Aorta (tissue), 5 donors: ENCODE results near the gene TRERF1. TPM values are rescaled to one million over a fixed set of nuclear protein-coding genes. Genes with fewer than 3 reads are reported as not detected.

Source experiments
- ATAC-seq: fragments of 200-7000 bp; cut with Tn5 transposase; one replicate; pipeline ENCODE4 v1.9.1; 2022; ENCODE audit warnings: moderate library complexity; ENCODE audit not compliant: low FRiP score
- DNase-seq, 2 donors: peaks; one replicate each; pipeline ENCODE4 v3.0.0-alpha.2; 2020
- H3K27ac ChIP-seq, 2 donors: one replicate each; pipeline ENCODE4 v1.5.1; 2013; ENCODE audit warnings: low read length in 2 of 2, mild to moderate bottlenecking in 2 of 2, moderate library complexity in 2 of 2, control low read depth in 1 of 2, inconsistent platforms in 1 of 2, low read depth in 1 of 2
- H3K27me3 ChIP-seq, 2 donors: one replicate each; pipeline ENCODE4 v1.6.1; 2013; ENCODE audit warnings: control low read depth in 1 of 2, low read length in 1 of 2, mild to moderate bottlenecking in 1 of 2, moderate library complexity in 1 of 2; ENCODE audit not compliant: insufficient read depth in 2 of 2, control insufficient read depth in 1 of 2
- H3K36me3 ChIP-seq, 2 donors: one replicate each; pipeline ENCODE4 v1.6.1; 2013; ENCODE audit warnings: control low read depth in 1 of 2, low read length in 1 of 2, mild to moderate bottlenecking in 1 of 2; ENCODE audit not compliant: insufficient read depth in 2 of 2, control insufficient read depth in 1 of 2
- H3K4me1 ChIP-seq, 2 donors: one replicate each; pipeline ENCODE4 v1.6.1; 2013; ENCODE audit warnings: low read length in 2 of 2, control low read depth in 1 of 2, mild to moderate bottlenecking in 1 of 2, moderate library complexity in 1 of 2; ENCODE audit not compliant: insufficient read depth in 2 of 2, control insufficient read depth in 1 of 2
- H3K4me3 ChIP-seq, 2 donors: one replicate each; pipeline ENCODE4 v1.5.1; 2013; ENCODE audit warnings: low read length in 2 of 2, control low read depth in 1 of 2, mild to moderate bottlenecking in 1 of 2
- H3K9me3 ChIP-seq: one replicate; pipeline ENCODE4 v1.6.1; 2013; ENCODE audit warnings: mild to moderate bottlenecking, low read length; ENCODE audit not compliant: control insufficient read depth
- WGBS, 2 donors: extraction: QIAGEN DNeasy Blood & Tissue Kit; methylation state at CpG; one replicate each; pipeline ENCODE4 v1.1.7; 2013; 5-methylcytosine and 5-hydroxymethylcytosine counted together
- intact Hi-C, 2 donors: fragments of 100-400 bp; cut with DNase I; formaldehyde crosslinking; loops; one replicate each; pipeline versions ENCODE4 v1.14.2 to v1.15.0; 2022
- polyA plus RNA-seq, 2 donors: library from polyadenylated mRNA; stranded (reverse); fragments of 200-250 nt; gene quantifications; one replicate each; pipeline ENCODE4 v1.2.3, GENCODE V29; 2013
- total RNA-seq, 2 donors: library from RNA; stranded (reverse); fragmentation: NEBNext Ultra II Directional; extraction: Animal tissue kit (Norgen Biotek cat#: 25700); gene quantifications; one replicate each; pipeline ENCODE4 v1.2.1, GENCODE V29; 2021
- donor health status: healthy with polysubstance abuse.
- donor health status: Bipolar disorder and iron deficiency.
- donor health status: DM: no; HTN: no; CAD: no.
- donor health status: DM: no; HTN: no; CAD: no.
- donor health status: DM: yes; HTN: yes; CAD: no.

TRERF1 gene
- total and polyA plus RNA-seq, 4 donors: 0.50 to 9.5 (median 2.2) TPM

DNA sequence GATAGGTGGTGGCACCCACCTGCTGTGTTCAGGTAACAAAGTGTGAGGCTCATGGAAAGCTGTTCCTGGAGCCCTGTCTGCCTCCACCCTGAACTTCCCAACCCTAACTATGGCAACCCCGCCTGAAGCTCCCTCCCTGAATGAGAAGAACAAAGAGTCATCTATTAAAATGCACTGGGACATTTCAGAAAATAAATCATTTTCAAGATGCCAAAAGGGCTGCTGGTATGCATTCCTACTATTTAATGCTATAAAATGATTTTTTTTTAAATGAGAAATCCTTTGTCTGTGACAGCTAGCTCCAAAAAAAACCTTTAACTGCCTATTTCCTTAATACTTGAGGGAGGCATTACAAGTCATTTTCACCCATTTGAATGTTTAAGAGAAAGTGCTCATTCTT lies 149.7 kb downstream of the TRERF1 start:
- H3K9me3 ChIP-seq: no peaks in the 10 kb centered on the region
- no peaks in the 10 kb centered on the region for H3K27me3 ChIP-seq
- intact Hi-C loops: no loop called here
- H3K36me3 ChIP-seq: no peaks in the 10 kb centered on the region
- DNase-seq (no peak), ATAC-seq (no peak)
- no peaks in the 10 kb centered on the region for H3K4me1 ChIP-seq
- H3K4me3 ChIP-seq: no peak overlapping the region
- no peak overlapping the region for H3K27ac ChIP-seq
- 78 to 86% methylated on average over 1 of the region's 1 CpG for WGBS, 2 donors

DNA sequence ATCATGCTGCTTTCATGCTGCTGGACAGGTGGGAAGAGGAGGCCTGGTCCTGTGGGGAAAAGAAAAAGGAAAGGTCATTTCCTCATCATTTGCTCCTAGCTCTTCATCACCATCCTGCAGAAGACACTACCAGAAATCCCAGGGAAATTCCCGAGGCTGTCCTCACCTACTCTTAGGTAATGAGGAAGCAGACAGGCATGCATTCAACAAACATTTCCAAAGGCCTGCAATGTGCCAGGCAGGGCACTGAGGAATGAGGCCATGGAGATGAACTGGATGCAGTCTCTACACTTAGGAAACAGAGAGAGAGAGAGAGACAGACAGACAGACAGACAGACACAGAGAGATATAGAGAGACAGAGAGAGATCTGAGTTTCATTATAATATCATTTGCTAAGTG lies 151.0 kb downstream of the TRERF1 start:
- Histone ChIP-seq H3K4me1 (no peaks in the 10 kb centered on the region), H3K27me3 (no peaks in the 10 kb centered on the region), H3K9me3 (no peaks in the 10 kb centered on the region), H3K27ac (no peak overlapping the region), H3K4me3 (no peak overlapping the region), H3K36me3 (no peaks in the 10 kb centered on the region)
- ATAC-seq (no peak), DNase-seq (no peak)
- WGBS, 2 donors: 86% methylated on average over 1 of the region's 1 CpG
- intact Hi-C loops: no loop called here

DNA sequence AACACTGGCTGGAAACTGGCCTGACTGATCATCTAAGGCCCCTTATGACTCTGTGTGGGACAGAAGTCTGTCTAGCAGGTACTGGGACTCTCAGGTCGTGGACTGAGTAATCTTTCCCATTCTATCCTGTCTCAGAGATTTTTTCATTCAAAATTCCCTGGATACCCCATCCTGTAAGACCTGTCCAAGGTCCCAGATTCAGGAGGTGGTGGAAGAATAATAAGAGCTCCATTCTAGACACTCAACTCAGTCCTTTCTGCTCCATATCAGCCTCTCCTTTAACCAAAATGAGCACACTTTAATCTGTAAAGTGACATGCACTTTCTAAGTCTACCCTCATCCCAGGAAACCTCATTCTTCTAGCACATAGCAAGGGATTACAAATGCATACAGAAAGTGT lies 151.5 kb downstream of the TRERF1 start:
- no peak overlapping the region for H3K4me3 ChIP-seq
- H3K4me1 ChIP-seq: no peaks in the 10 kb centered on the region
- 75 to 82% methylated on average over 1 of the region's 1 CpG for WGBS, 2 donors
- intact Hi-C loops: no loop called here
- H3K9me3 ChIP-seq: no peaks in the 10 kb centered on the region
- DNase-seq: no peak
- no peaks in the 10 kb centered on the region for H3K27me3 ChIP-seq
- no peak for ATAC-seq
- no peak overlapping the region for H3K27ac ChIP-seq
- H3K36me3 ChIP-seq: no peaks in the 10 kb centered on the region

DNA sequence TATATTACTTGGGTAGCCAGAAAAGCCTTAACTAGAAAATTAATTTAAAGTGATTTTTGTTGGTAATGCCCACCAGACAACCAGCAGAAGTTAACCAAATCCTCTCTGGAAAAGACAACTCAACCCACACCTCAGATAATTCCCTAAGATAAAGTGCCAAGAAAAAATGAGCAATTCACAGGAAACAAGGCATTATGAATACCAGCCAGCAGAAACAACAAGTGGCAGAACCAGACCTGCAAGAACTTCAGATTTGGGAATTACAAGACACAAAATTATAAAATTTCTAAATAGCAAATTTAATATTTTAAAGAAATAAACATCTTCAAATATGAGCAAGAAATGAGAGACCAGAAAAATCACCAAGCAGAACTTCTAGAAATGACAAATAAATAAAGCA lies 154.1 kb downstream of the TRERF1 start:
- Histone ChIP-seq H3K9me3 (no peaks in the 10 kb centered on the region), H3K36me3 (no peaks in the 10 kb centered on the region), H3K4me3 (no peak overlapping the region), H3K27ac (no peak overlapping the region), H3K4me1 (no peaks in the 10 kb centered on the region), H3K27me3 (no peaks in the 10 kb centered on the region)
- DNase-seq (no peak), ATAC-seq (no peak)
- intact Hi-C loops: no loop called here

DNA sequence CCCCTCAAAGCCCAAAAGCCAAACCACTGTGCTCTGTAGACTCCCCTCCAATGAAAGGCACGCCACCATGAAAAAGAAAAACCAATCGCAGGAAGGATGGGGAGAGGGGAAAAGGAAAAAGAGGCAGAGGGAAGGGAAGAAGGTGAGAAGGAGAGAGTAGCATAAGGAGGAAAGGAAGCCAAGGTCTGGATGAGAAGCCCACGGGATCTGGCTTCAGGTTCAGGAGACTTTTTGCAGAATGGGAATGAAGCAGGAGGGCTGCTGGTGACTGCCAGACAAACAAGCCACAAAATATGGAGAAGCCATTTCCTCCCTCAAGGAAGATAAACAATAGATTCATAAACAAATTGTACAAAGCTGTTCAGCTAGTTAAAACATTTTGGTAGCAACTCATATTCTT lies 155.1 kb downstream of the TRERF1 start:
- Histone ChIP-seq H3K4me1 (no peaks in the 10 kb centered on the region), H3K9me3 (no peaks in the 10 kb centered on the region), H3K27me3 (no peaks in the 10 kb centered on the region), H3K36me3 (no peaks in the 10 kb centered on the region), H3K4me3 (no peak overlapping the region), H3K27ac (no peak overlapping the region)
- no peak for DNase-seq
- no peak for ATAC-seq
- 89 to 91% methylated on average over 3 of the region's 3 CpGs for WGBS, 2 donors
- intact Hi-C loops: no loop called here

DNA sequence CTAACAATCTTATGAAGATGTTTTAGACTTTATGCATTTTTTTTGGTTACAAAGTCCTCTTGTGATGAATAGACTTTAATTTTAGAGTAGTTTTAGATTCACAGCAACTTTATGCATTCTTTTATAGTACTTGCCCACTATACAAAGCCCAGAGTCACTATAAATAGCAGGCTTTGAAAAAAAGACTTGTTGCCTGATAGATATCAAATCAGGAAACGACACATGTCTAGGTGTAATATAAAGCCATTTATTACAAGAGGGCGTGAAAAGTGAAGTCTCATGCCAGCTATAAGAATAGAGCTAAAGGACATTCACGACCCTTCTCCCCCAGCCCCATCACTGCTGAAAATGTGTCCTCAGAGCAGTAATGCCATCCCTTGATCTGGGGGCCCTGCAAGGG lies 156.0 kb downstream of the TRERF1 start:
- intact Hi-C loops: no loop called here

DNA sequence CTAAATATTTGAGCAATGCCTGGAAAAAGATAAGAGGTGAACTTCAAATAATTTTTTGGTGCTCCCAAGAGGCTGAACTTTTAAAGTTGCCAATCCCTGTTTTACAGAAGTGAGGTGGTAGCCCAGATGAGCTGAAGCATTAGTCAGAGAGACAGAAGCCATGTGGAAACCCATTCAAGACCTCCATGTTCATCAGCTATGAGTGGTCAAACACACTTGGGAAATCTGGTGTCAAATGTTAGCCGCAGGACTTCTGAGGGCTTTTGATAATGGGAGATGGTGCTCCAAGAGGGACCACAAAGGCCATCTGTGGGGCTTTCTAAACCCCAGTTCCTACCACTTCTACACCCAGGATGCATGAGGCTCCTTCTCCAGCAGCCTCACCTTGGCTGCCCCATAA lies 156.5 kb downstream of the TRERF1 start:
- no peaks in the 10 kb centered on the region for H3K4me1 ChIP-seq
- DNase-seq (no peak), ATAC-seq (no peak)
- no peaks in the 10 kb centered on the region for H3K9me3 ChIP-seq
- H3K4me3 ChIP-seq: no peak overlapping the region
- H3K27me3 ChIP-seq: no peaks in the 10 kb centered on the region
- 99 to 100% methylated on average over 1 of the region's 1 CpG for WGBS, 2 donors
- no peak overlapping the region for H3K27ac ChIP-seq
- intact Hi-C loops: no loop called here
- H3K36me3 ChIP-seq: no peaks in the 10 kb centered on the region

More for the DNA sequence above, 156.0 kb downstream of the TRERF1 start:
- ATAC-seq (no peak), DNase-seq (no peak)
- Histone ChIP-seq H3K27me3 (no peaks in the 10 kb centered on the region), H3K4me3 (no peak overlapping the region), H3K4me1 (no peaks in the 10 kb centered on the region), H3K9me3 (no peaks in the 10 kb centered on the region), H3K36me3 (no peaks in the 10 kb centered on the region), H3K27ac (no peak overlapping the region)
- 66 to 74% methylated on average over 3 of the region's 3 CpGs for WGBS, 2 donors

DNA sequence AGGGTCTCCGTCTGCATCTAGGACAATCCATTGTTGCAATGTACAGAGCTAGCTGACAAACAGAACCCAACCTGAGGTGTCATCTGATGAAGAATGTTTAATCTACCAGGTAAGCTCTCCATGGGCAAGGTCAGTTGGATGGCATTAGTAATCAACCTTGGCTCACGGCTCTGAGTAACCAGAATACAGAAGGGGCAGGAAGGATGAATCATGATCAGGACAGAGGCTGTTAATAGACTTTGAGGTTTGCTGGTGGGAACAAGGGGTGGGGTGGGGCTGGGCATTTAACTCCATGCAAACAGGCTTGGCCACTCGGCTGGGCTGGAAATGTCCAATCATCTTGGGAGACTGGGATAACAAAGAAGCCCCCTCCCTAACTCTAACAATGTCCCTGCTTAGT lies 157.0 kb downstream of the TRERF1 start:
- Histone ChIP-seq H3K9me3 (no peaks in the 10 kb centered on the region), H3K36me3 (no peaks in the 10 kb centered on the region), H3K4me1 (no peaks in the 10 kb centered on the region), H3K27me3 (no peaks in the 10 kb centered on the region), H3K27ac (no peak overlapping the region), H3K4me3 (no peak overlapping the region)
- 92 to 99% methylated on average over 3 of the region's 3 CpGs for WGBS, 2 donors
- no peak for DNase-seq
- intact Hi-C loops: no loop called here
- ATAC-seq: no peak

DNA sequence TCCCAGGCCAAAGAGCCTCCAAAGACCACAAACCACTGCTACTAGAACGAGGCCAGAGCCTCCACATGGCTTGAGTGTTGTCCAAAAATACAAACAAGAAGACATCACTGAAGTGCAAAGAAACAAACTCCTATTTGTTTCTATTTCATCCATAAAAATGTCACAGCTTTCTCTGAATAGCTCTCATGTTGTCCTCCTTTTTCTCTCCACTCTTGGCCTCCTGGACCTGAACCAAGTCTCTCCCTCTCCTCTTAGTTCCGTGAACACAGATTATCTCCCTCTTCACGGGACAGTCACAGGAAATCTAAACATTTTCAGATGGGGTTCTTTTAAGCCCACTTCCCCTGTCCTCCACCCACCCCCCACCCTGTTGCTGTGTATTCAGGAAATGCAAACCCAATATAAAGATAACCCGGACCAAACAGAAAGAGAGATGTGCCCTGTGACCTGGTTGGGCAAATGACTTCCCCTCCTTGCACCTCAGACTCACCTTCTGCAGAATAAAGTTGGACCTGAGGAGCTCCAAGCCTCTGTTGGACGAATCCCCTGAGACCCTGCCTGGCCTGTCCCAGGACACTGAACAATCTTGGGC lies 158.2 kb downstream of the TRERF1 start:
- WGBS, 2 donors: 85 to 91% methylated on average over 5 of the region's 5 CpGs
- DNase-seq (no peak), ATAC-seq (no peak)
- intact Hi-C loops: no loop called here
- Histone ChIP-seq H3K4me1 (no peaks in the 10 kb centered on the region), H3K27ac (no peak overlapping the region), H3K9me3 (no peaks in the 10 kb centered on the region), H3K4me3 (no peak overlapping the region), H3K36me3 (no peaks in the 10 kb centered on the region), H3K27me3 (no peaks in the 10 kb centered on the region)
